Kidney tubule cell (primary cell): ENCODE measurements around the gene RTL1.

ENCODE experiments used
- DNase-seq: peaks from one replicate; pipeline ENCODE4 v3.0.0-alpha.2; 2018; ENCODE audit warnings: low spot score

Gene RTL1

DNA sequence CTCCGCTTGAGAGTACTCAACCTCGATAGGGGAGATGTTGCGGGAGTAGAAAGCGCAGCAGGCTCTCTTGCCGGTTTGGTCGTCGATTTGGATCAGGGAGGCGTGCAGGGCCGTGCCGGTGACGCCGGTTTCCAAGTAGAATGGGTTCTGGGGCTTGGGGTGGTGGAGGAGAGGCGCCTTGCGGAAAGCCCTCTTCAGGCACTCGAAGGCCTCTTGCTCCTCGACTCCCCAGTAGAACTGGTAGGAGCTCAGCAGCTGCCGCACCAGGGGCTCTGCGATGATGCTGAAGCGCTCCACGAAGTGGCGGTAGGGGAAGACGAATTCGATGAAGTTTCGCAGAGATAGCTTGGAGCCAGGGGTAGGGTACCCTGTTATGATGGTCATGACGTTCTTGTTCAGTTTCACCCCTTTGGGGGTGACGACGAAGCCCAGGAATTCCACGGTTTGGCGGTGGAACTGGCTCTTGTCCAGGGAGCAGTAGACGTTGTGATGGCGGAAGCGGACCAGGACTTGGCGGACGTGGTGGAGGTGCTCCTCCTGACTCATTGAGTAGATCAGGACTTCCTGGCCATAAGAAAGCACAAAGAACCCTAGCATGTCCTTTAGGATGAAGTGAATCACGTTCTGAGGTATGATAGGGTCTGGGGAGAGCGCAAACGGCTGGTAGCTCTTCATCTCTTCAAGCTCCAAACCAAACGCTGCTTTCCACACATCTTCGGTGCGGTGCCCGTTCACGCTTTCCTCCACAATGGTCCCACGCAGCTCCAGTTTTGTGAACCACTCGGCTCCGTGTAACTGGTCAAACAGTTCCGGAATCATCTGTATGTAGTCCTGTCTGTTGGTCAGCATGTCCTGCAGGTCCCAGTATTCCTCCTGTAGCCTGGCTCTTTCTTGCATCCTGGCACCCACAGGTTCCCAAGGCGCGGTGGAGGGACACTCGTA is 21.2 kb downstream of the RTL1 start:
- DNase-seq, result no peak

DNA sequence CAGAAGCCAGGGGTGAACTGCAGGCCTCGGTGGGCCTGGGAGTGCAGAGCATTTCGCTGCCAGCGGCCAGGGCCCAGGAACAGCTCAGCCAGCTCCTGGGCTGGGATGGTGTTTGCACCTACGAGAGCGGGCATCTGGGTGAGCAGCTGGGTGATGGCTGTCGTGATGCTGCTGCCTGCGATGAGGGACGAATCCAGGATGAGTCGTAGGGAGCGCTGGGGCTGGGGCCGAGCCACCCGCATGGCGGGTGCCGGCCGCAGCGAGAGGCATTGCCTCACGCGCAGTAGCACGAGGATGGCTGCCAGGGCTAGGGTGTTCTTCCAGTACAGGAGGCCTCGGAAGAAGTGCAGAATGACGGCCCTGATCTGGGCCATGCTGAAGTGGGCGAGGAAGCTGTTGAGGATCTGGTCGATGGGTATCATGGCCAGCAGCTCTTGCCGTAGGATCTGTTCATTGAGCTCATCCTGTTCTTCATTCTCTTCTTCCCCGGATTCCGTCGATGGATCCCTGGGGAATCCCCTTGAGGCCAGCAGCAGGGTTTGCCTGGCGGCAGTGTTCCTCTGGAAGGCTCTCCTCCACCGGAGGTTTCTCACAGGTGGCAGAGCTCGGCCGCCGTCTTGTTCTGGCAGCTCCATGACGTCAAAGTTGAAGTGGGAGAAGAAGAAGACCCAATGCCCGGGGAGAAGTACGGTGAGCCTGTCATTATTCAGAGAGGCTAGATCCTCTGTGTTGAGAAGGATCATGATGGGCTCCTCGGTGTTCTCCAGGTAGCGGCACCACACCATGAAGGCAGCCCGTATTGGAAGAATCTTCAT is 22.1 kb downstream of the RTL1 start:
- DNase-seq, result no peak

DNA sequence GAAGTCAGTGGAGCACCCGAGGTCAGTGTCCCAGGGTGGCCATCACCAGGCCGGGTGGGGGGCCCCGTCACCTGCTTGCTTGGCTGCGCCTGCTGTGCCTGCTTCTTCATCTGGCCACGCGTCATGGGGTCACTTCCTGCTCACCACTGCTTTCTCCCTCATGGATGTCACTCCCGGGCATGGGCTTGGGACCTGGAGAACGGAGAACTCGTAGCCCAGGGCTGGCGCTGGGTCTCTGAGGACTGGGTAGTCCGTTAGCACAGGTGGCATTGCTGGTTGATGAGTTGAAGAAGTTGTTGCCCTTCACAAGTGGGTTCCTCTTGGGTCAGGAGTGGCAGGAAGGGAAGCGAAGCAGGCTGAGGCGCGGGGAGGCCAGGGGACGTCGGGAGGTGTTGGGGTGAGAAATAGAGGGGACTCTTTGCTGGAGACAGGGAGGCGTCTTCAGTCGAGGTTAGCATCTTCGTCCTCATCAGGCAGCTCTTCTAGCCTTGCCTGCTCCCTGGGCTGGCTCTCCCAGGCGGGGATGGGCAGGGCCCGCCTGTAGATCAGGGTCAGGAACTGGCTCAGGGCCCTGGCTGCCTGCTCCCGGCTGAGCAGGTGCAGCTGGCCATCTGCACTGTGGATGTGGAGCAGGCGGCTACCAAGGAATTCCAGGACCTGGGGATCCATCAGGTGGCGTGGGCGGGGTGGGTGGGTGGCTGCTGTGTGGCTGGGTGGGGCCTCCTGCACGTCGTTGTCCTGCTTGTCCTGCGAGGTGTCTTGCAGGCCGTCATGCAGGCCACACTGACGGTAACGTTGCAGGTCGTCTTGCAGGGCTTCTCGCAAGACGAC is 23.0 kb downstream of the RTL1 start:
- no peak for DNase-seq

- no peak for DNase-seq
Observed at GRCh38 chr14:100879782-100880181, 23.7 kb downstream of the RTL1 start.

- DNase-seq, result no peak
Observed at GRCh38 chr14:100879194-100879593, 24.3 kb downstream of the RTL1 start.

DNA sequence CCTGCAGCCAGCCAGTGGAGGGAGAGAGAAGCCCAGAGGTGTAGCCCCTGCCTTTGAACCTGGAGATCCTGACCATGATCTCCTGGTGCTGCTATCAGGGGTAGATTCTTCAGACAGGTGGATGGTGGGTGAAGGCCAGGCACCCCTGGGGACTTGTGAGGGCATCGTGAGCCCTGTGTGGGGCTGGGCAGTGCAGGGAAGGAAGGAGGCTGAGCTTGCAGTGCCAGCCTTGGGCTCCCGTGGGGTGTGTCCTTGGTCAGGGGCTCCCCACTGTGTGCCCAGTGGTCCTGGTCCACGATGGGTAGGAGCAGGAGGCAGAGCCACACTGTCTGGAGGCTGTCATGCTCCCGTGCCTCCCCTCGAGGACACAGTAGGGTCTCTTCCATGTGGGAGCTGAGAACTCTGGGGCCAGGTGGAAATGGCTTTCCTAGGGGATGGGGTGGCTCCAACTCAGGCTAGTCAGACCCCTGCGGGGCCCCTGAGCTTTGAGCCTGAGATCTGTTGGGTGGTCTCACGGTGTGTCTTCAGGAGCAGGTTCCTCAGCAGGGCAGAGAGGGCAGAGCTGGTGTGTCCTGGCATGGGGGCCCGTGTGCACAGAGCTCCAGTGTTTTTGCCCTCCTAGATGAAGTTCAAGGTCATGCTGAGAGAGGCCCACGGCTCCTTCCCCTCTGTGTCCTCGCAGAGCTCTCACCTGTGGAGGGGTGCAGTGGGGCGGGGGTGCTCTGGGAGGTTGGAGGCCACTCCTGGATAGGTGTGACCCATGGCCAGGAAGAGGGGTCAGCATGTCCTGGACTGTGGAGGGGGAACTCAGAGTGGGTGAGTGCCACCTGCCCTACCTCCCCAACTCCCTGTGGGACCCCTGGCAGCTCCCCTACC is 25.0 kb downstream of the RTL1 start:
- DNase-seq, result no peak

GRCh38 chr14:100875861-100876590 is 27.5 kb downstream of the RTL1 start:
- DNase-seq, result no peak

DNA sequence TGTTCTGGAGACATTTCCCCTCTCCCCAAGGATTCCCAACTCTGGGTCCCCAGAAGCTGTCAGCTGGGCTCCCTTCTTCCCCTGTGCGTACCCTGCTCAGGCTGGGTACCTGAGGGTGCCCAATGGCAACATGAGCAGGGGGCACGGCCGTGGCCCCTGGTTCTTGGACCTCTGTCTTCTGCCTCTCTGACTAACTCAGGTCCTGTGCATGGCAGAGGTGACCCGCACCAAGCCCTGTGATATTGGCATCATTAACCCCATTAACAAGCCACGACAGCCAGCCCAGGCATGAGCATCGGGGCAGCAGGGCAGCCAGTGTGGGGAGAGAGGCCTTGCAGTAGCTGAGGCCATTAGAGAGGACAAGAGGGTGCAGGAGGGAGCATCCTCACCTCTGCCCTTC is 28.4 kb downstream of the RTL1 start:
- no peak for DNase-seq

DNA sequence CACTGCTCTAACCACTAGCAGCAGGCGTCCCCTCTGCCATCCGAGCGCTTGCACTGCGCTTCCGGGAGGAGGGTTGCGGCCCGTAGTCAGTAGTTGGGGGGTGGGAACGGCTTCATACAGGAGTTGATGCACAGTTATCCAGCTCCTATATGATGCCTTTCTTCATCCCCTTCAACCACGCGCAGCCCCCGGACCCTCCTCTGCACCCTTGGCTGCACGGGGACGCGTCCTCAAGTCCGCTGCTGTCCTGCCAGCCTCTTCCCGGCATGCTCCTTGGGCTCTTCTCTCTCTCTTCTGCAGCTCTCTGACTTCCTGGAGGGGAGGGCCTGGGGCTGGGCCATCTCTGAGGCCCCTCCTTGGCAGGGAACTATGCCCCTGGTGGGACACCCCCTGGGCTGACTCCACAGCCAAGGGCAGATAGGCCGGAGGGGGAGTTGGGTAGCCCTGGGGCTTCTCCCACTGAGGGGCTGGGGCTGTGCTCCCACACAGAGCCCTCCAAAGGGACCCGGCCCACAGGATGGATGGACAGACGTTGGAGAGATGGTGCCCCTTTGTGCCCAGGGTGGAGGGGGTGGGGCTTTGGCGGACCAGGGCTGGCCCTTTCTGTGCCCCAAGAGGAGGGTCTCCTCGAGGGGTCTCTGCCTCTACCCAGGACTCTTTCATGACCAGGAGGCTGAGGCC is 29.0 kb downstream of the RTL1 start:
- no peak for DNase-seq

- no peak for DNase-seq
Observed at GRCh38 chr14:100874051-100874410, 29.5 kb downstream of the RTL1 start.

DNA sequence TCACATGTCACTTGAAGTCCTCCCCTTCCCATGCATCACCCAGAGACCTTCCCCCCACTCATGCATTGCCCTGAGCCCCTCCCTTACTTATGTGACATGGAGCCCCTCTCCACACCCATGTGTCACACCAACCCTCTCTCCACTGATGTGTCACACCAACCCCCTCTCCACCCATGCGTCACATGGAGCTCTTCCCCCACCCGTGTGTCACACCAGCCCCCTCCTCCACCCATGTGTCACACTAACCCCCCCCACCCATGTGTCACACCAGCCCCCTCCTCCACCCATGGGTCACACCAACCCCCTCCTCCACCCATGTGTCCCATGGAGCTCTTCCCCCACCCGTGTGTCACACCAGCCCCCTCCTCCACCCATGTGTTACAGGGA is 30.4 kb downstream of the RTL1 start:
- DNase-seq, result no peak

DNA sequence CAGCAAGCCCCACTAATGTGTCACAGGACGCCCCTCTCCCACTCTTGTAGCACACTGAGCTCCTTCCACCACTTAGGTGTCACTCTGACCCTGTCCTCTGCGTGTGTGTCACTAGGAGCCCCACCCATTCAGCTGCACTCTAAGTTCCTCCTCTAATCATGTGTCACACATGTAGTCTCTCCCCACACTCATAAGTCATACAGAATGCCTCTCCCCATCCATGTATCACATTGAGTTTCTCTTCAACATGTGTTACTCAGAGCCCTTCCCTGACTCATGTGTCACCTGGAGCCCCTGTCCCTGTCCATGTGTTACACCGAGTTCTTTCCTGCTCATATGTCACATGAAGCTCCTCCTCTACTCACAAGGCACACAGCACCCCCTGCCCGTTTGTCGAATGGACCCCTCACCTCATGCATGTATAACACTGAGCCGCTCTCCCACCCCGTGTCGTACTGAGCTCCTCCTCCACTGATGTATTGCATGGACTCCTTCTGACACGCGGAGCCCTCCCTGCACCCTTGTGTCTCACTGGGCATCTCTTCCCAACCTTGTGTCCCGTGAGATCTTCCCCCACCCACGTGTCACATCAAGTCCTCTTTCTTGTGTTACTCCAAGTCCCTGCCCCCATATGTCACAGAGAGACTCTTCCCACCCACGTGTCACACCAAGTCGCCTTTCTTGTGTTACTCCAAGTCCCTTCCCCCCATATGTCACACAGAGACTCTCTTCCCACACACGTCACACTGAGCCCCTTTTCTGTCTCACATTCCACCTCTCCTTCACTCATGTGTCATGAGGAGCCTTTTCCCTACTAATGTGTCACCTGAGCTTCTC is 31.0 kb downstream of the RTL1 start:
- no peak for DNase-seq

GRCh38 chr14:100871234-100872186 is 32.0 kb downstream of the RTL1 start:
- peak; percentile 30 for DNase-seq

DNA sequence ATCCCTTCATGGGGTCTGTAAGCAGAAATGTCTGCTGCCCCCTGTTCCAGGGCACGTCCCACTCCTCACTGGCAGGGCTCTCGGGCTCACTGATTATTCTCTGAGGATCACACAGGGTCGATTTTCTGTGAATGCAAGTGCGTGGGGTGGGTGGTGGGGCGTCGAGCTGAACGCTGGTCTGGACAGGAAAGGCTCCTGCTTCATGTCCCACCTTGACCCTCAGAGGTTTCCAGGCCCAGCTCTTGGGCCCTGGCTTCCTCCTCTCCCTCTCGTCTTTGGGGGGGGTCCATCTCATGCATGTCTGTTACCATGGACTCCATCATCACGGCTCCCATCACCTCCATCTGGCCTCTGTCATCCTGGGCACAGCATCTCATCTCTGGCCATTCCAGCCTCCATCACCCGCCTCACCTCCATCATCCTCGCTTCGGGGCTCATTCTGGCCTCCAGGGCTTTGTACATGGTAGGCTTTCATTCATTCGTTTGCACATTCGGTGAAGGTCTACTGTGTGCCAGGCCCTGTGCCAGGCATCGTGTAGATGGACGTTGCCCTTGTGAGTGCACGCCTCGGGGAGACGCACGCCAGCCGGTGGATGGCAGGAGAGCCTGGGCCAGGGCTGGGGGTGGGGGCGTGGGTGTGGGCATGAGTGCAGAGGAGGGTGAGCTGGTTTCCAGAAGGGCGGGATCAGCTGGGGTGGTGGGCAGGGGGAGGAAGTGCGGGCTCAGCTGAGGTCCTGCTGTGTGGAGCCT is 34.7 kb downstream of the RTL1 start:
- DNase-seq, result no peak

DNA sequence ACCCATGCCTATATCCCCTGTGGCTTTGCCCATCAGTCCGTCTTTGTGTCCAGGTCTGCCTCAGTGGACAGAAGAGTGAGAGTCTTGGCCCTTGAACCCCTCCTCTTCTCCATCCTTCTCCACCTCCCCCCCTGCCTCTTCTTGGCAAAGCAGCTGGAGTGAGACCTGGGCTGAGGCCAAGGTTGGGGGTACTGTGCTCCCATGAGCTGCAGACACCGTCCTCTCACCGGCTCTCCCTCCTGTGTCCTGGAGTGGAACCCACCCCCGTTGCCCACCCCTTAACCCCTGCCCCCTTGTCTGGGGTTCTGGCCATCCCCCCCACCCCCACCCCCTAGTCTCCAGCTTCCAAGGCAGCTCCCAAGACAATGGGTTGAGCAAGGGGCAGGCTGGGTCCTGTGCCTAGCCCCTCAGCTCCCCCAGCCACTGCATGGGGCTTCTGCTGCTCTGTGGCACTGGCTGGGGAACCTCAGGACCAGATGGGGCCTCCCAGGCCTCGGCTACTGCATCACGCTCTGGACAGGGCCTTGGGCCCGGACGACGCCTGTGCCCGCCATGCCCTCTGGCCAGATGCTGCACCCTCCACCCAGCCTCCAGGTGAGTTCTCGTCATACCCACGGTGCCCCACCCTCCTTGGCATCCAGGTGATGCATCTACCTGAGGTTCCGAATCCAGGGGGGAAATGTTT is 35.7 kb downstream of the RTL1 start:
- DNase-seq, result no peak
